ENCODE results near the gene B4GALT6.

Gene B4GALT6

GRCh38 chr18:31695989-31696388, 11.6 kb upstream of the B4GALT6 start:
- H3K4me1 ChIP-seq: no peaks in the 10 kb centered on the region
- DNase-seq: no peak
- H3K9me3 ChIP-seq: no peaks in the 10 kb centered on the region
- no peaks in the 10 kb centered on the region for H3K27me3 ChIP-seq
- no peaks in the 10 kb centered on the region for H3K36me3 ChIP-seq
- no peak overlapping the region for H3K4me3 ChIP-seq (ENCODE audit: low read depth, low read length)
- TF ChIP-seq CTCF (IDR thresholded peaks at IDR 0.05; ENCODE audit: low read depth, low read length): no peak

GRCh38 chr18:31694297-31694696, 9.9 kb upstream of the B4GALT6 start:
- Histone ChIP-seq H3K36me3 (no peaks in the 10 kb centered on the region), H3K4me3 (ENCODE audit: low read depth, low read length) (no peak overlapping the region), H3K9me3 (no peaks in the 10 kb centered on the region), H3K4me1 (no peaks in the 10 kb centered on the region), H3K27me3 (no peaks in the 10 kb centered on the region)
- TF ChIP-seq CTCF (IDR thresholded peaks at IDR 0.05; ENCODE audit: low read depth, low read length): no peak
- no peak for DNase-seq

DNA sequence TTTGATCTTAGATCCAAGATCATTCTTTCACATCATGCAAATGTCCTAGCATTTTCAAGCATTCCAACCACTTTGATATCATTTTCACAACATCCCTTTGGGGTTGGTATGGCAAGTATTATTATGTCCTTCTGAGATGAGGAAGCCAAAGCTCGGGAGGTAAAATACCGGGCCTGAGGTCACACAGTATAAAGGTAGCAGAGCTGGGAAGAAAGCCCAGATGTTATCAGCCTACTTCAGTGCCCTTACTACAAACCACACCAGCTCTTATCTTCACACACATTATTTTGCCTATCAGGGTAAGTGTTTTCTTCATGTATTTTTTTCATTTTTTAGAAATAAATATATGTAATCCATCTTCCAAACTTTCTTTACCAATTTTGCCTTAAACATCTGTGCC, 4.2 kb upstream of the B4GALT6 start:
- no peak for DNase-seq
- no peaks in the 10 kb centered on the region for H3K4me1 ChIP-seq
- H3K4me3 ChIP-seq (ENCODE audit: low read depth, low read length): no peak overlapping the region
- TF ChIP-seq CTCF (IDR thresholded peaks at IDR 0.05; ENCODE audit: low read depth, low read length): no peak
- H3K36me3 ChIP-seq: no peaks in the 10 kb centered on the region
- H3K9me3 ChIP-seq: no peaks in the 10 kb centered on the region
- no peaks in the 10 kb centered on the region for H3K27me3 ChIP-seq

- H3K4me1 ChIP-seq: no peaks in the 10 kb centered on the region
- DNase-seq: no peak
- no peak for TF ChIP-seq CTCF (IDR thresholded peaks at IDR 0.05; ENCODE audit: low read depth, low read length)
- H3K27me3 ChIP-seq: no peaks in the 10 kb centered on the region
- H3K9me3 ChIP-seq: no peaks in the 10 kb centered on the region
- H3K36me3 ChIP-seq: no peaks in the 10 kb centered on the region
- no peak overlapping the region for H3K4me3 ChIP-seq (ENCODE audit: low read depth, low read length)
Measured at GRCh38 chr18:31686986-31687928, 2.9 kb upstream of the B4GALT6 start.

DNA sequence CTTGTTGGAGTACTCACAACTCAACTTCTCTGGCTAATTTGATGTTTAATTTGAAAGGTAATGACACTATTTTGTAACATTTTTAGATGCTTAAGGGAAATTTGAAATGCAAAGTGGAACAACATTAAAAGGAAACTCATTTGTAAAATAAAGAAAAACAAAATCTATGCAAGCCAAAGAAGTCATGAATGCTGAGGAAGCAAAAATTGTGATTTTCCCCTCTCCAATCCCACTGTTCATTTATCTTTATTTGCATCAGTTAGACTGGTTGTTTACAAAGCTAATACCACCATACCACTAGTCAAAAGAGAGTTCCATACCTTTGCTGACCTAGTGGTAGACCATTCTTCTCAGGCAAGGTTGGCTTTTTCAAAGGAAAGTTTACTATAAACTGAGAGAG, 2.2 kb upstream of the B4GALT6 start:
- no peak for TF ChIP-seq CTCF (IDR thresholded peaks at IDR 0.05; ENCODE audit: low read depth, low read length)
- Histone ChIP-seq H3K9me3 (no peaks in the 10 kb centered on the region), H3K36me3 (no peaks in the 10 kb centered on the region), H3K4me3 (ENCODE audit: low read depth, low read length) (no peak overlapping the region), H3K27me3 (no peaks in the 10 kb centered on the region), H3K4me1 (no peaks in the 10 kb centered on the region)
- DNase-seq: no peak

All from BE2C (cell line).